Epithelial cell of proximal tubule (primary cell): ENCODE data around the gene COG6. TPM values are rescaled to one million over a fixed set of nuclear protein-coding genes. Genes with fewer than 3 reads are reported as not detected.

Experiments used
- DNase-seq: peaks from one replicate; pipeline ENCODE4 v3.0.0-alpha.2; 2011; ENCODE audit warnings: low read depth
- H3K4me3 ChIP-seq: 2 replicates; pipeline ENCODE4 v1.5.1; 2011; ENCODE audit warnings: low read depth, mild to moderate bottlenecking, low read length
- CTCF ChIP-seq: conservative IDR thresholded peaks from 2 replicates; pipeline ENCODE4 v1.5.1; 2012; ENCODE audit warnings: low read depth, mild to moderate bottlenecking, low read length
- total RNA-seq: library from RNA; depleted of rRNA; stranded (reverse); fragments of >200 nt; gene quantifications from 2 replicates; pipeline ENCODE4 v1.2.3, GENCODE V29; 2015

COG6 gene
- total RNA-seq, 1 donor from 2014 or later = 14.7 TPM

- DNase-seq = no peak
- TF ChIP-seq CTCF = no peak
- H3K4me3 ChIP-seq = no peak overlapping the region
Measured at GRCh38 chr13:39688699-39689405, 33.4 kb downstream of the COG6 start.

- H3K4me3 ChIP-seq = no peak overlapping the region
- DNase-seq = no peak
- TF ChIP-seq CTCF = no peak
Measured at GRCh38 chr13:39692660-39693438, 37.4 kb downstream of the COG6 start.

GRCh38 chr13:39699274-39699673 lies 43.8 kb downstream of the COG6 start:
- DNase-seq = no peak
- H3K4me3 ChIP-seq = no peak overlapping the region
- TF ChIP-seq CTCF = no peak

- no peak for TF ChIP-seq CTCF
- no peak for DNase-seq
- no peak overlapping the region for H3K4me3 ChIP-seq
Measured at GRCh38 chr13:39712626-39713025, 57.2 kb downstream of the COG6 start.

- TF ChIP-seq CTCF = no peak
- DNase-seq = no peak
- no peak overlapping the region for H3K4me3 ChIP-seq
Measured at GRCh38 chr13:39729156-39729555, 73.7 kb downstream of the COG6 start.

GRCh38 chr13:39734952-39735351 lies 79.5 kb downstream of the COG6 start:
- H3K4me3 ChIP-seq = no peak overlapping the region
- no peak for TF ChIP-seq CTCF
- DNase-seq = no peak

GRCh38 chr13:39737047-39737446 lies 81.6 kb downstream of the COG6 start:
- no peak for DNase-seq
- H3K4me3 ChIP-seq = no peak overlapping the region
- no peak for TF ChIP-seq CTCF
